SK-N-SH (cell line): ENCODE data around the gene TXNDC8.

Experiments used
- EP300 ChIP-seq, 2 experiments: IDR thresholded peaks; 2 replicates each; pipeline versions ENCODE4 v1.4.0 to v1.6.1; 2012; ENCODE audit warnings: borderline replicate concordance in 1 of 2, low read depth in 1 of 2, low read length in 1 of 2
- EZH2phosphoT487 ChIP-seq: fragments of 200-600 bp; sonication (generic); IDR thresholded peaks from 2 replicates; pipeline ENCODE4 v1.6.1; 2017; ENCODE audit warnings: low read depth, mixed run types, mild to moderate bottlenecking, antibody characterized with exemption, moderate library complexity, borderline replicate concordance
- JUND ChIP-seq: IDR thresholded peaks from 2 replicates; pipeline ENCODE4 v1.4.0; 2012
- MXI1 ChIP-seq: IDR thresholded peaks from 2 replicates; pipeline ENCODE4 v1.6.1; 2012; ENCODE audit warnings: mild to moderate bottlenecking, low read depth, low read length, improper control_type of control experiment
- NFIC ChIP-seq: IDR thresholded peaks from 2 replicates; pipeline ENCODE4 v1.4.0; 2012; ENCODE audit warnings: borderline replicate concordance
- NRF1 ChIP-seq: IDR thresholded peaks from 2 replicates; pipeline ENCODE4 v1.6.1; 2012; ENCODE audit warnings: low read depth, mild to moderate bottlenecking, low read length
- RFX5 ChIP-seq: IDR thresholded peaks from 2 replicates; pipeline ENCODE4 v1.6.1; 2012; ENCODE audit warnings: mild to moderate bottlenecking, improper control_type of control experiment, low read length
- TAF1 ChIP-seq: IDR thresholded peaks from 2 replicates; pipeline ENCODE4 v1.6.1; 2012; ENCODE audit warnings: low read depth, mild to moderate bottlenecking, low read length, moderate library complexity, borderline replicate concordance
- TF ChIP-seq, protein P1 (sequence below): fragments of 200-600 bp; sonication (generic); IDR thresholded peaks from 2 replicates; pipeline ENCODE4 v1.6.1; 2017; ENCODE audit warnings: antibody characterized with exemption, mild to moderate bottlenecking, moderate library complexity
- TF ChIP-seq, protein P2 (sequence below): IDR thresholded peaks from 2 replicates; pipeline ENCODE4 v1.4.0; 2012; ENCODE audit warnings: low read depth
- TF ChIP-seq, protein P3 (sequence below): IDR thresholded peaks from 2 replicates; pipeline ENCODE4; 2012
- TF ChIP-seq, protein P4 (sequence below): fragments of 150-350 bp; IDR thresholded peaks from 2 replicates; pipeline ENCODE4 v1.6.1; 2017; ENCODE audit warnings: antibody characterized with exemption, low read length, low read depth, borderline replicate concordance

DNA sequence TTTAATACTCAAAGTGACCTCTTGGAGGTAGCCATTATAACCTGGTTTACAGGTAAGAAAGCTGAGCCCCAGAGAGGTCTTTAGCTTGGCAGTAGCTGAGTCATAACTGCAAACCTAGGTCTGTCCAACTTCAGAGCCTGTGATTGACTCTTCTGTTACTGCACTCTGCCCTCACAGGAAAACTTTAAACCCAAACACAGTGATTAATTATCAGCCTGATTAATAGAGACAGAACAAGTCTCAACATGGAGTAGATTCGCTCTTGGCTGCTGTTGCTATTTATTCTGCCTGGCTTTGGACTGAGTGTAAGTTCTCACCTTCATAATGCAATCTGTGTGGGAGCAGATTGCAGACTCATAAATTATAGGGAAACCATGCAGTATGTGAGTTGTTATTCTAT is 53.9 kb downstream of the TXNDC8 start:
- TF ChIP-seq, protein P1, sequence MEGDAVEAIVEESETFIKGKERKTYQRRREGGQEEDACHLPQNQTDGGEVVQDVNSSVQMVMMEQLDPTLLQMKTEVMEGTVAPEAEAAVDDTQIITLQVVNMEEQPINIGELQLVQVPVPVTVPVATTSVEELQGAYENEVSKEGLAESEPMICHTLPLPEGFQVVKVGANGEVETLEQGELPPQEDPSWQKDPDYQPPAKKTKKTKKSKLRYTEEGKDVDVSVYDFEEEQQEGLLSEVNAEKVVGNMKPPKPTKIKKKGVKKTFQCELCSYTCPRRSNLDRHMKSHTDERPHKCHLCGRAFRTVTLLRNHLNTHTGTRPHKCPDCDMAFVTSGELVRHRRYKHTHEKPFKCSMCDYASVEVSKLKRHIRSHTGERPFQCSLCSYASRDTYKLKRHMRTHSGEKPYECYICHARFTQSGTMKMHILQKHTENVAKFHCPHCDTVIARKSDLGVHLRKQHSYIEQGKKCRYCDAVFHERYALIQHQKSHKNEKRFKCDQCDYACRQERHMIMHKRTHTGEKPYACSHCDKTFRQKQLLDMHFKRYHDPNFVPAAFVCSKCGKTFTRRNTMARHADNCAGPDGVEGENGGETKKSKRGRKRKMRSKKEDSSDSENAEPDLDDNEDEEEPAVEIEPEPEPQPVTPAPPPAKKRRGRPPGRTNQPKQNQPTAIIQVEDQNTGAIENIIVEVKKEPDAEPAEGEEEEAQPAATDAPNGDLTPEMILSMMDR, result no peak
- TF ChIP-seq JUND (no peak), EZH2phosphoT487 (no peak), EP300 (IDR thresholded peaks at IDR 0.05; ENCODE audit: borderline replicate concordance in 1 of 2, low read depth in 1 of 2, low read length in 1 of 2) (no peak), TAF1 (no peak), NFIC (no peak), RFX5 (no peak), NRF1 (no peak), MXI1 (no peak)
- TF ChIP-seq, protein P2, sequence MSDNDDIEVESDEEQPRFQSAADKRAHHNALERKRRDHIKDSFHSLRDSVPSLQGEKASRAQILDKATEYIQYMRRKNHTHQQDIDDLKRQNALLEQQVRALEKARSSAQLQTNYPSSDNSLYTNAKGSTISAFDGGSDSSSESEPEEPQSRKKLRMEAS, result no peak
- TF ChIP-seq, protein P3, sequence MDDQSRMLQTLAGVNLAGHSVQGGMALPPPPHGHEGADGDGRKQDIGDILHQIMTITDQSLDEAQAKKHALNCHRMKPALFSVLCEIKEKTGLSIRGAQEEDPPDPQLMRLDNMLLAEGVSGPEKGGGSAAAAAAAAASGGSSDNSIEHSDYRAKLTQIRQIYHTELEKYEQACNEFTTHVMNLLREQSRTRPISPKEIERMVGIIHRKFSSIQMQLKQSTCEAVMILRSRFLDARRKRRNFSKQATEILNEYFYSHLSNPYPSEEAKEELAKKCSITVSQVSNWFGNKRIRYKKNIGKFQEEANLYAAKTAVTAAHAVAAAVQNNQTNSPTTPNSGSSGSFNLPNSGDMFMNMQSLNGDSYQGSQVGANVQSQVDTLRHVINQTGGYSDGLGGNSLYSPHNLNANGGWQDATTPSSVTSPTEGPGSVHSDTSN, result no peak
- TF ChIP-seq, protein P4, sequence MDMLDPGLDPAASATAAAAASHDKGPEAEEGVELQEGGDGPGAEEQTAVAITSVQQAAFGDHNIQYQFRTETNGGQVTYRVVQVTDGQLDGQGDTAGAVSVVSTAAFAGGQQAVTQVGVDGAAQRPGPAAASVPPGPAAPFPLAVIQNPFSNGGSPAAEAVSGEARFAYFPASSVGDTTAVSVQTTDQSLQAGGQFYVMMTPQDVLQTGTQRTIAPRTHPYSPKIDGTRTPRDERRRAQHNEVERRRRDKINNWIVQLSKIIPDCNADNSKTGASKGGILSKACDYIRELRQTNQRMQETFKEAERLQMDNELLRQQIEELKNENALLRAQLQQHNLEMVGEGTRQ, result no peak
